GM21737 (cell line): Measurements from ENCODE around the gene TLE1.

Source experiments
- ATAC-seq: cut with Tn5 transposase; IDR thresholded peaks from one replicate; pipeline ENCODE4 v1.9.1; 2021; ENCODE audit warnings: mild to moderate bottlenecking, moderate library complexity; ENCODE audit not compliant: unreplicated experiment

Gene TLE1

GRCh38 chr9:81686614-81687520, 2.5 kb downstream of the TLE1 start:
- ATAC-seq, result no peak

- ATAC-seq, result no peak
Measured at GRCh38 chr9:81685763-81686613, 3.4 kb downstream of the TLE1 start.

GRCh38 chr9:81684635-81685034, 4.7 kb downstream of the TLE1 start:
- ATAC-seq, result no peak

GRCh38 chr9:81683704-81684103, 5.6 kb downstream of the TLE1 start:
- no peak for ATAC-seq

- ATAC-seq, result no peak
Measured at GRCh38 chr9:81683238-81683637, 6.1 kb downstream of the TLE1 start.

- ATAC-seq, result no peak
Measured at GRCh38 chr9:81682797-81683196, 6.5 kb downstream of the TLE1 start.

GRCh38 chr9:81682177-81682576, 7.2 kb downstream of the TLE1 start:
- ATAC-seq, result no peak

GRCh38 chr9:81680506-81680905, 8.8 kb downstream of the TLE1 start:
- ATAC-seq, result no peak

GRCh38 chr9:81680006-81680405, 9.3 kb downstream of the TLE1 start:
- ATAC-seq, result no peak

GRCh38 chr9:81678088-81678487, 11.3 kb downstream of the TLE1 start:
- no peak for ATAC-seq

- no peak for ATAC-seq
Measured at GRCh38 chr9:81676395-81676794, 13.0 kb downstream of the TLE1 start.

- no peak for ATAC-seq
Measured at GRCh38 chr9:81673310-81673709, 16.0 kb downstream of the TLE1 start.

GRCh38 chr9:81671880-81672280, 17.5 kb downstream of the TLE1 start:
- ATAC-seq, result no peak

GRCh38 chr9:81669866-81670265, 19.5 kb downstream of the TLE1 start:
- no peak for ATAC-seq

GRCh38 chr9:81669041-81669651, 20.2 kb downstream of the TLE1 start:
- ATAC-seq, result no peak

- no peak for ATAC-seq
Measured at GRCh38 chr9:81666123-81666522, 23.2 kb downstream of the TLE1 start.

GRCh38 chr9:81665322-81665871, 23.9 kb downstream of the TLE1 start:
- no peak for ATAC-seq

GRCh38 chr9:81664638-81665222, 24.6 kb downstream of the TLE1 start:
- no peak for ATAC-seq

GRCh38 chr9:81661339-81661738, 28.0 kb downstream of the TLE1 start:
- ATAC-seq, result no peak

GRCh38 chr9:81656871-81657337, 32.4 kb downstream of the TLE1 start:
- no peak for ATAC-seq

- no peak for ATAC-seq
Measured at GRCh38 chr9:81656004-81656403, 33.3 kb downstream of the TLE1 start.
